KBM-7 (cell line): Measurements from ENCODE around the gene CD247.

ENCODE experiments used
- DNase-seq: peaks from one replicate; pipeline ENCODE4 v3.0.0-alpha.2; 2015
- in situ Hi-C: fragments of 300-500 bp; cut with MboI; formaldehyde crosslinking; loops from 2 replicates; pipeline ENCODE4 v1.14.3; 2020; ENCODE audit warnings: low sequenced_read_pairs, low pct_unique_long_range_greater_than_20kb, mixed read lengths

The CD247 gene

DNA sequence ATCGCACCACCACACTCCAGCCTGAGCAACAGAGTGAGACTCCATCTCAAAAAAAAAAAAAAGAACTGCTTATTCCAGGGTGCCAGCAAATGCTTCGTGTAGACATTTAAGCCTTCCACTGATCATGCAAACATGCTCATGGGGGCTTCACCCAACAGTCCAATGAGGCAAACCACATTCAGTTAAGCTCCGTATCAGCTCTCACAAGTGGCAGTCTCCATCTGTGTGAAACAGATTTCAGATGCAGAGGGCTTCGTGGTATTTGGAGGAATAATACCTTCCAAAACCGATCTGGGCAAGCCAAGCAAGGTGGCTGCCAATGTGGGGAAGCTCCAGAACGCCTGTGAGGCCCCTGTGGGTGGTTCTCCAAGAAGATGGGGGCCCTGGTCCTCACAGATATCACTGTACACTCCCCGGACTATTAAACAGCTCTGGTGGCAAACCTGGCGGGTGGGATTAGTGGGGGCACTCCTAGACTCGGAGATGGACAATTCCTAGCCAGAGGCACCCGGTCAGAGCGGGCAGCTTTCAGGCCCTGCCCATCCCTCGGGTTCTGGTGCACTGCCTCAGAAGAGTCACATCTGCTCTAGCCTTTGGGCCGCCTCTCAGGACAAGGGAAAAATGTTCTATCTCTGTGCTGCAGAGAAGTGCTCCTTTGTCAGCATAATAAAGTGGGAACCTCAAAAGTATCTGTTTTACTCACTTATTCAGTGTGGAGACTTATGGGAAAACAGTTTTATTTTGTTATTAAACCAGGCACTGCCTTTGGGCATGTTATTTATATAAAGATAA lies 25.1 kb upstream of the CD247 start:
- no peak for DNase-seq
- in situ Hi-C loops: no loop called here

DNA sequence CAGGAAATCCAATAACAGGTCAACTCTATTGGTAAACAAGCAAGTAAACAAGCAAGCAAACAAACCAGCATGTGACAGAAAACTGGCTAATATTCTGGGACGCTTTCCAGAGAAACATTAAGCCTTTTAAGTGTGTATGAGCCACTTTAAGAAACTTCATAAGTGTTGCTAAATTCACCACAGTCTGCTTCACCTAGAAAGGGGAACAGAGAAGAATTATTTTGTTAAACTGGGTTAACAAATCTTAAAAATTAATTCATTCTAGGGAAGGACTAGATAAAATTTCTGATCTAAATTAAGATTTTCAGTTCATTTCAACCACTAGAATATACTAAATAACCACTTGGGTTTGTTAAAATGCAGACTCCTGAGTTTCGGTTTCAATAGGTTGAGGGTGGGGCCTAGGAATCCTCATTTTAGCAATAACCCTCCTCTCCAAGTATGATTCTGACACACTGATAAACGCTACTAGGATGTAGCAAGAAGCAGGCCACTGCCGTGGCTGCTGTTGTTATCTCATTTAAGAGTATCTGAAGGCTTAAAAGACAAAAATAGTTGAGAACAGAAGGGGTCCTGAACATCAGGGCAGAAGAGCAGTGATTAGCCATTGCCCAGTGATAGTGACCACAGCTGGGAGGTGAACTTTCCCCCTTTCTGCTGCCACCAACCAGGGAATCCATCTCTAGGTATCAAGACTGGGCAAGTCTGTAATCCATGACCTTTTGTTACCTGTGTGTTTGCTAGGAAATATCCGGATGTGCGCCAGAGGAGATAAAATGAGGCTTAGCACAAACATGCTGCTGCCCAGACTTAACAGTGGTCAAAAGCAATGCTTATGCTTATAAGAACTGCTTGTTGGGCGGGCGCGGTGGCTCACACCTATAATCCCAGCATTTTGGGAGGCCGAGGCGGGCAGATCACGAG lies 24.0 kb upstream of the CD247 start:
- in situ Hi-C loops: no loop called here
- DNase-seq: no peak

DNA sequence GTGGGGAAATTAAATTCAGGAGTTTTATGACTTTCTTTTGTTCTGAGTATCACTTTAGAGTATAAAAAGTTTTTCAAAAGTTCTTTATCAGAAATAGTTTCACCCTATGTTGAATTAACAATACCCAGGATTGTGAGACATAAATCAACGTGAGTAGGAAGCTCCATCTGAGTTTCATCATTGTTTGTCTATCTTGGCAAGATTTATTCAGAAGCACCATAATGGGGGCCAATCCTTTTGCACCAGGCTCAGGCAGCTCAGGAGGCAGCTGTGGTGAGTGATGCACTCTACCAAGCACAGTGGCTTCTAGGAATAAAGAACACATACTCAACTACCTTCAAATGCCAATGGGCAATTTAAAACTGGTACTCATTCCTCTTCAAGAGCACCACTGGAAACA lies 23.3 kb upstream of the CD247 start:
- no peak for DNase-seq
- in situ Hi-C loops: no loop called here

DNA sequence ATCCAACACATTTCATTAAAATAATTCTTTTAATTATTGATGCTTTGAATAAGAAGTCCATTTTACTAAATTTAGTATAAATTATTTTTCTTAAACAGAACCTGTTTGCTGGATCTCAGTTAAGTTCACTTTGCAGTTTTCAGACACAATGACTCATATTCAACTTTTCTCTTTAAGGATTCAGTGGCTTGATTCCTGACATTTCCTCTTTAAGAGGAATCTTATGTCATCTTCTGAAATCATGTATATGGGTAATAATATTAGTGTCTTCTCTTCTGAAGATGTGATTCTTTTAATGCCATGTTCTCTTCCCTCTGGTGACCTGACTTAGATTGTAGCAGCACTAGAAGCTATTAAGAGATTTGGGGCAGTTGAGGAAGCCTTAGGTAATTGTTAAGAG lies 22.7 kb upstream of the CD247 start:
- in situ Hi-C loops: no loop called here
- DNase-seq: no peak

- in situ Hi-C loops: no loop called here
- DNase-seq: no peak
These were observed 20.3 kb upstream of the CD247 start for GRCh38 chr1:167538657-167539056.

GRCh38 chr1:167533851-167534300 lies 15.5 kb upstream of the CD247 start:
- in situ Hi-C loops: no loop called here
- DNase-seq: peak; percentile 78

DNA sequence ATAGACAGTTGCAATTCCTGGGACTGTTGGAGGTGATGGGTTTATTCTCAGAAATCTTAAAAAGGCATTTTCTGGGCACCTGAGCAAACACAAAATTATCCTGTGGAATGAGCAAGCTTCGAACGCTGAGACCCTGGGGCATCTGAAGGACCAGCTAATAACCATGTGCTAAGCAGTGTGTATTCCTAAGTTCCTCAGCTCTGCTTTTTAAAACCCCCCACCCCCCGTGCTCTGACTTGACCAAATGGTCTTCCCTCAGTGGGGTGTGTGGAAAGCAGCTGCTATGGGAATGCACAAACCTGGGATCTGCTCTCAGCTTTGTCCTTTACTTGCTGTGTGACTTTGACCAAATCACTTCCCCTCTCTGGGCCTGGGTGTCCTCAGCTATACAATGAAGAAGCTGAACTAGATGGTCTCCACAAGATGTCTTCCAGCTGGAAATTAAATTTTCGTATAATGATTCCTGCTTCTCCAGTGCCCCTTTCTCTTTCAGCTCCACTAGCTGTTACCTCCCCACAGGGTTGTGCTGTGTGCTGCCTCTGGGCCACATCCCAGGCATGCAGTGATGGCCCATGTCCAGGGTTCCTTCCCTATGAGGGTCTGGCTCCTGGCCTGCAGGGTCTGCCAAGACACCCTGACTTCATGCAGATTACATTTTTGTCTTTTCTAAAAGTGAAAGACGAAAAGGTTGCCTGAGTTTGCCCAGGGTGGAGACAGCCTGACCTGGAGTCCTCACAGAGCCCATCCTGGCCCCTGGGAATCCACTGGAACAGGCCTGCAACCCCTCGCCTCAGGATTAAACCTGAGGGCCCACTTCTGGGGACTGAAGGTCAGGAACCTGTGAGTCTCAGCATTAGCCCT lies 14.9 kb upstream of the CD247 start:
- DNase-seq: no peak
- in situ Hi-C loops: no loop called here

DNA sequence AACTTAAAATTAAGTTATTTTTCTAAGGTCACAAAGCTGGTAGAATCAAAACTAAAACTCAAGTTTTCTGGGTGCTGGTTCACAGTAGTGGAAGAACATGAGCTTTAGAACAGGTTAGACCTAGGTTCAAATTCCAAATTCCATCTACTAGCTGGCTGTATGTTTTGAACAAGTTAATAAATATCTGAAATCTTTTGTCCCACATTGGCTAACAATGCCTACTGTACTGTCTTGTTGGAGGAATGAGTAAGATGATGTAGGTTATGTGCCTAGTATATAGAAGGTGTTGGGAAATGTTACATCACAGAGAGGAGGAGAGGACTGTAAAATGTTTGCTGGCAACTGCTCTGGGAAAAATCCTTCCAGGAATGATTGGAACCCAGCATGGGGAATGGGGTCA lies 14.0 kb upstream of the CD247 start:
- no peak for DNase-seq
- in situ Hi-C loops: no loop called here

- in situ Hi-C loops: no loop called here
- DNase-seq: no peak
These were observed 11.6 kb upstream of the CD247 start for GRCh38 chr1:167529829-167530474.

GRCh38 chr1:167528057-167528728 lies 9.9 kb upstream of the CD247 start:
- DNase-seq: no peak
- in situ Hi-C loops: no loop called here

DNA sequence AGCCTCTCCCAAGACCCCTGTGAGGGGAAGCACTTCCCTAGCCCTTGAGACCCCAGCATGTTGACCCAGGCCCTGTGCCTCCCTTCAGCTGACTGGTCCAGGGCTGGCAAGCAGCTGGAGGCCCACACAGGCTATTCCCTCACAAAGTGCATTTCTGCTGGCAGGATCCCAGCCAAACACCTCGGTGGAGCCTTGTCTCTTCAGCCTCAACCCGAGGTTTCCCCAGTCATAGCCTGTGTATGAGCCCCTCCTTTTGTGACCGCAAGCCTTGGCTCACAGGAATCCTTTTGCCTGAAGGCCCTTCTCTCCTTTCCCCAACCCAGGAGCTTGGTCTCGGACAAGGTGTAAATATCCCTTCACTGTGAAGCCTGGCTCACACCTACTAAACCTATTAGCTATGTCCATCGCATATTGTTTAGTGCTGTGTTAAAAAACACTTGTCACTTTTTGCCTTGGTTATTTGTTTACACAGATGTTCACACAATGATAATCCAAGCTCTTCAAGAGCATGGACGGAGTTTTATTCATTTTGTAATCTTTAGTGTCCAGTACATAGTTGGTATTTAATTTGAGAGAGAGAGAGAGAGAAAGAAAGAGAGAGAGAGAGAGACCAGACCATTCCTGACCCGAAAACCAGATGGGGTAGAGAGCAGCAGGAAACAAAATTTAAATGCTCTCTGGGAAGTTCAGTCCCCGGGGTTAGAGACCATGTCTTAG lies 8.5 kb upstream of the CD247 start:
- DNase-seq: no peak
- in situ Hi-C loops: no loop called here

DNA sequence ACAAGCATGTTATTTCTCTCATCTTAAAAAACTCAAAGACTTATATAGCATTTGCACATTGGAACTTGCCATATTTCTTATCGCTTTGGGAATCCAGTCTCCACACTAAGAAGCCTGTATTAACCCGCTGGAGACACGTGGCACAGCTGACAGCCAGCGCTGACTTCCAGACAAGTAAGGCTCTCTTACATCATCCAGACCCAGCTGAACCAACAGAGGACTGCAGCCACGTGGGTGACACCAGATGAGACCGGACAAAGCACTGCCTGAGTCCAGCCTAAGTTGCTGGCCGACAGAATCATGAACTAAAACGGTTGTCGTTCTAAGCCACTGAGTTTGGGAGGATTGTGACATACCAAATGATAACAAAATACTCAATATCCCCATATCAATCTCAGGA lies 6.3 kb upstream of the CD247 start:
- no peak for DNase-seq
- in situ Hi-C loops: no loop called here

GRCh38 chr1:167522246-167522645 lies 3.9 kb upstream of the CD247 start:
- in situ Hi-C loops: no loop called here

GRCh38 chr1:167520711-167521206 lies 2.4 kb upstream of the CD247 start:
- in situ Hi-C loops: no loop called here
- no peak for DNase-seq

More at GRCh38 chr1:167522246-167522645, 3.9 kb upstream of the CD247 start:
- DNase-seq: no peak

DNA sequence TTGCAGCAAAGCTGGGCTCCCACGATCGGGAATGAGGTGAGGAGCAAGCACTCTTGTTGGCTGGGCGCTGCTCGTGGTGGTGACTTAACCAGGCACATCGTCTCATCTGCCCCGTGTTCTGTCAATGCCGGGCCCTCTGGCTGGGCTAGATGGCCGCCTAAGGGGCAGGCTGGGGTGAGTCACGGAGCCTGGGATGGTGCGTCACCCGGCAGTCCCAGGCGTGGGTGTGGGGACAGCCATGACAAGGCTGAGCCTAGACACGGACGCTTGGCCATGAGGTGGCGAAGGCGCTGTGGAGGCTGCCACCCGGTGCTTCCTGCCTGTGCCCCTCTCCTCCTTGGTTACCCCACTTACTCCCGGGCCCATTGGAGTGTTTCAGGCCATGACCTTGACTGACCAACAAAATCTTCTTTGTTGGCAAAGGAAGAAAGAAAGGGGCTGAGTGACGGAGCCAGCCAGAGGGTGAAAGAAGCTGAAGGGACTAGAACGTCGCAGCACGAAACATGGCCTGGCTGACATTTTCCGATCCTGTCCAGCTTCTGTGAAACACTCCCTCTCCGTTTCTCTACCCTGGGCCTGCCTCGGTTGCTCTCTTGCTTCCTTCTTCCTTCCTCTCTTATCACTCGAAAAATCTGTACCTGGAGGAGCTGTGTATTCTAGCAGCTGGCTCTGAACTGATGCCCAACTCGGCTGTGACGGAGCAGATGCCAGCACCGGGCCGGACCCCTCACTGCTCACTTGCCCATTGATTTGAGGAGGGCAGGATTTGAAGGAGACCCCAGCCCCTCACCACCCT lies 596 bp downstream of the CD247 start:
- DNase-seq: no peak
- in situ Hi-C loops: no loop called here

- no peak for DNase-seq
- in situ Hi-C loops: no loop called here
These were observed 1.6 kb downstream of the CD247 start for GRCh38 chr1:167516404-167517388.
